ENCODE results near the gene POGZ. TPM values are rescaled to one million over a fixed set of nuclear protein-coding genes. Genes with fewer than 3 reads are reported as not detected.
"Not testable (repeated sequence)": the region's sequence is repeated elsewhere in the genome, so short reads cannot be mapped to it uniquely, and the experiment has no call there.

Gene POGZ
- total RNA-seq, 1 donor from 2014 or later: 135 TPM

- ChIA-PET POLR2A (interaction anchor here (1.5 to 2.5 kb wide), 4 partner anchors 10 to 163 kb away, joined by 3 to 7 read pairs (median 4); partner anchors contain the start of gene POGZ), CTCF (interaction anchor here (0.9 to 2.1 kb wide), 9 partner anchors 12 to 523 kb away, joined by 3 to 11 read pairs (median 4); no protein-coding TSS in a partner anchor)
- ATAC-seq (ENCODE audit: low read depth) (no peak), DNase-seq (no peak)
- Mint-ChIP-seq H3K4me3 (no peak overlapping the region), H3K9me3 (no peaks in the 10 kb centered on the region), H3K27ac (peak overlapping the region; percentile 44), H3K27me3 (no peaks in the 10 kb centered on the region), H3K36me3 (ENCODE audit: low read depth) (peaks cover 30% of the 10 kb centered on the region), H3K4me1 (peaks cover 49% of the 10 kb centered on the region)
- no peak for TF ChIP-seq CTCF (IDR thresholded peaks at IDR 0.05)
- intact Hi-C loops (cut with micrococcal nuclease): loop anchor here (1.0 to 5.0 kb wide), 7 partner anchors 13 to 553 kb away; no protein-coding TSS in a partner anchor
Observed at GRCh38 chr1:151444783-151445177, 14.5 kb downstream of the POGZ start.

- Mint-ChIP-seq H3K27me3 (no peaks in the 10 kb centered on the region), H3K36me3 (ENCODE audit: low read depth) (peaks cover 34% of the 10 kb centered on the region), H3K9me3 (no peaks in the 10 kb centered on the region), H3K4me1 (peaks cover 53% of the 10 kb centered on the region), H3K4me3 (no peak overlapping the region), H3K27ac (peak overlapping the region; percentile 41)
- POLR2A ChIA-PET: interaction anchor here (1.5 to 2.5 kb wide), 4 partner anchors 10 to 163 kb away, joined by 3 to 7 read pairs (median 4); partner anchors contain the start of gene POGZ
- intact Hi-C loops (cut with micrococcal nuclease): loop anchor here (1.0 to 5.0 kb wide), 7 partner anchors 13 to 553 kb away; no protein-coding TSS in a partner anchor
- TF ChIP-seq CTCF (IDR thresholded peaks at IDR 0.05): no peak
- CTCF ChIA-PET: interaction anchor here (0.8 to 2.1 kb wide), 10 partner anchors 10 to 524 kb away, joined by 3 to 11 read pairs (median 4); no protein-coding TSS in a partner anchor
- DNase-seq (no peak), ATAC-seq (ENCODE audit: low read depth) (peak; percentile 97)
Observed at GRCh38 chr1:151443846-151444782, 15.2 kb downstream of the POGZ start.

- CTCF ChIA-PET; H3K9me3 Mint-ChIP-seq; intact Hi-C loops (cut with micrococcal nuclease); ATAC-seq (ENCODE audit: low read depth); H3K27me3 Mint-ChIP-seq; DNase-seq; H3K27ac Mint-ChIP-seq; H3K4me3 Mint-ChIP-seq: not testable (repeated sequence)
- POLR2A ChIA-PET: interaction anchor here (0.7 to 1.0 kb wide), 2 partner anchors 93 to 154 kb away, joined by 3 to 5 read pairs; no protein-coding TSS in a partner anchor
- peaks cover 30% of the 10 kb centered on the region for H3K4me1 Mint-ChIP-seq
- peaks cover 52% of the 10 kb centered on the region for H3K36me3 Mint-ChIP-seq (ENCODE audit: low read depth)
Observed at GRCh38 chr1:151437396-151437795, 21.9 kb downstream of the POGZ start.

GRCh38 chr1:151436985-151437384 is 22.3 kb downstream of the POGZ start:
- CTCF ChIA-PET: no interaction called here
- no peak overlapping the region for H3K27ac Mint-ChIP-seq

GRCh38 chr1:151435174-151435573 is 24.1 kb downstream of the POGZ start:
- ChIA-PET CTCF (no interaction called here), POLR2A (no interaction called here)
- no peak for TF ChIP-seq CTCF (IDR thresholded peaks at IDR 0.05)
- no peak for DNase-seq
- Mint-ChIP-seq H3K27me3 (no peaks in the 10 kb centered on the region), H3K4me1 (peaks cover 25% of the 10 kb centered on the region), H3K27ac (no peak overlapping the region), H3K36me3 (ENCODE audit: low read depth) (peaks cover 44% of the 10 kb centered on the region), H3K9me3 (no peaks in the 10 kb centered on the region), H3K4me3 (no peak overlapping the region)
- ATAC-seq (ENCODE audit: low read depth): no peak
- intact Hi-C loops (cut with micrococcal nuclease): no loop called here

More at GRCh38 chr1:151436985-151437384, 22.3 kb downstream of the POGZ start:
- H3K4me1 Mint-ChIP-seq: peaks cover 30% of the 10 kb centered on the region
- no peak for ATAC-seq (ENCODE audit: low read depth)
- DNase-seq: no peak
- POLR2A ChIA-PET: interaction anchor here (0.7 to 1.0 kb wide), 2 partner anchors 93 to 154 kb away, joined by 3 to 5 read pairs; no protein-coding TSS in a partner anchor
- peaks cover 54% of the 10 kb centered on the region for H3K36me3 Mint-ChIP-seq (ENCODE audit: low read depth)
- intact Hi-C loops (cut with micrococcal nuclease): no loop called here
- no peaks in the 10 kb centered on the region for H3K9me3 Mint-ChIP-seq
- TF ChIP-seq CTCF (IDR thresholded peaks at IDR 0.05): no peak
- no peak overlapping the region for H3K4me3 Mint-ChIP-seq
- H3K27me3 Mint-ChIP-seq: no peaks in the 10 kb centered on the region

- peaks cover 15% of the 10 kb centered on the region for H3K4me1 Mint-ChIP-seq
- POLR2A ChIA-PET; H3K27me3 Mint-ChIP-seq; ATAC-seq (ENCODE audit: low read depth); CTCF ChIA-PET; H3K4me3 Mint-ChIP-seq; intact Hi-C loops (cut with micrococcal nuclease); H3K27ac Mint-ChIP-seq; DNase-seq; H3K9me3 Mint-ChIP-seq: not testable (repeated sequence)
- H3K36me3 Mint-ChIP-seq (ENCODE audit: low read depth): peaks cover 46% of the 10 kb centered on the region
Observed at GRCh38 chr1:151433827-151434226, 25.5 kb downstream of the POGZ start.
